ENCODE results near the gene ZNF770. TPM values are rescaled to one million over a fixed set of nuclear protein-coding genes. Genes with fewer than 3 reads are reported as not detected.

ZNF770 gene
- total RNA-seq, 1 experiment from 2014 or later = 73.6 TPM

- Mint-ChIP-seq H3K9me3 (ENCODE audit: unreplicated experiment) (no peaks in the 10 kb centered on the region), H3K4me3 (ENCODE audit: unreplicated experiment) (peak overlapping the region; percentile 91), H3K27me3 (ENCODE audit: insufficient read depth, unreplicated experiment) (no peaks in the 10 kb centered on the region), H3K36me3 (ENCODE audit: insufficient read depth, unreplicated experiment) (peaks cover 34% of the 10 kb centered on the region), H3K27ac (ENCODE audit: low read depth, unreplicated experiment) (peak overlapping the region; percentile 98), H3K4me1 (ENCODE audit: insufficient read depth, unreplicated experiment) (peaks cover 12% of the 10 kb centered on the region)
- CTCF ChIA-PET = interaction anchor here (0.6 to 1.0 kb wide), 5 partner anchors 14 to 770 kb away, joined by 3 to 6 read pairs (median 4); partner anchors contain the start of gene AQR
- DNase-seq (ENCODE audit: unreplicated experiment) = no peak
- no TSS peak for BruUV-seq (replicated peaks)
- intact Hi-C loops (cut with micrococcal nuclease) = loop anchor here (10.0 kb wide), 1 partner anchor 457 kb away; no protein-coding TSS in a partner anchor
- POLR2A ChIA-PET = interaction anchor here (0.6 to 8.2 kb wide), 21 partner anchors 13 to 887 kb away, joined by 3 to 181 read pairs (median 5); partner anchors contain the start of genes AQR and SLC12A6
- no peak for TF ChIP-seq CTCF (IDR thresholded peaks at IDR 0.05; ENCODE audit: unreplicated experiment)
Measured at GRCh38 chr15:34987609-34988026, 469 bp downstream of the ZNF770 start.

- H3K4me1 Mint-ChIP-seq (ENCODE audit: insufficient read depth, unreplicated experiment) = peaks cover 6% of the 10 kb centered on the region
- intact Hi-C loops (cut with micrococcal nuclease) = loop anchor here (10.0 kb wide), 1 partner anchor 458 kb away; no protein-coding TSS in a partner anchor
- peak overlapping the region; percentile 98 for H3K27ac Mint-ChIP-seq (ENCODE audit: low read depth, unreplicated experiment)
- H3K9me3 Mint-ChIP-seq (ENCODE audit: unreplicated experiment) = no peaks in the 10 kb centered on the region
- CTCF ChIA-PET = interaction anchor here (0.9 to 1.2 kb wide), 3 partner anchors 18 to 317 kb away, joined by 3 to 6 read pairs (median 4); partner anchors contain the start of gene AQR
- BruUV-seq (replicated peaks) = no TSS peak
- peaks cover 41% of the 10 kb centered on the region for H3K36me3 Mint-ChIP-seq (ENCODE audit: insufficient read depth, unreplicated experiment)
- peak; percentile 18 for DNase-seq (ENCODE audit: unreplicated experiment)
- TF ChIP-seq CTCF (IDR thresholded peaks at IDR 0.05; ENCODE audit: unreplicated experiment) = no peak
- POLR2A ChIA-PET = interaction anchor here (0.6 to 8.2 kb wide), 14 partner anchors 12 to 887 kb away, joined by 3 to 181 read pairs (median 6); partner anchors contain the start of genes AQR and SLC12A6
- peak overlapping the region; percentile 91 for H3K4me3 Mint-ChIP-seq (ENCODE audit: unreplicated experiment)
- no peaks in the 10 kb centered on the region for H3K27me3 Mint-ChIP-seq (ENCODE audit: insufficient read depth, unreplicated experiment)
Measured at GRCh38 chr15:34986771-34987480, 1.2 kb downstream of the ZNF770 start.

DNA sequence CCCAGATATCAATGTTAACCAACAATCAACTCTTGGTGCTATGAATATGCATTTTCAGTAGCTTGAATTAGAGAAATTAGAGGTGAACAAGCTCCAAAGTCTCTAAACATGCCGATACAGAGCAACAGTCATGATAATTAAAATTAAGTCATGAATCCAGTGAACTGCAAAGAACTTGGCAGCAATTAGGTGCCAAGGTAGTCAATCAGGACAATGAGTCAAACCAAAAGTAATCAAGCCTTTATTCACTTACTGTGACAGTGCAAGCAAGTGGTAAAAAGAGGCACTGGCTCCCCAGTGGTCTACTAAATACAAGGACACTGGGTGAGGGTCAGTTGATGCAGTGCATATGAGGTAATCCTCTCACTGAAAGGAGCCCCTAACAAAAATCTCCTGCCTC, 1.8 kb downstream of the ZNF770 start:
- CTCF ChIA-PET = interaction anchor here (0.6 to 1.2 kb wide), 3 partner anchors 17 to 191 kb away, joined by 4 to 6 read pairs (median 5); partner anchors contain the start of gene AQR
- H3K27ac Mint-ChIP-seq (ENCODE audit: low read depth, unreplicated experiment) = peak overlapping the region; percentile 98
- BruUV-seq (replicated peaks) = no TSS peak
- no peaks in the 10 kb centered on the region for H3K9me3 Mint-ChIP-seq (ENCODE audit: unreplicated experiment)
- POLR2A ChIA-PET = interaction anchor here (0.6 to 8.2 kb wide), 8 partner anchors 11 to 888 kb away, joined by 3 to 181 read pairs (median 27); partner anchors contain the start of gene AQR
- peak overlapping the region; percentile 91 for H3K4me3 Mint-ChIP-seq (ENCODE audit: unreplicated experiment)
- peak; percentile 15 for DNase-seq (ENCODE audit: unreplicated experiment)
- H3K27me3 Mint-ChIP-seq (ENCODE audit: insufficient read depth, unreplicated experiment) = no peaks in the 10 kb centered on the region
- intact Hi-C loops (cut with micrococcal nuclease) = loop anchor here (10.0 kb wide), 1 partner anchor 458 kb away; no protein-coding TSS in a partner anchor
- TF ChIP-seq CTCF (IDR thresholded peaks at IDR 0.05; ENCODE audit: unreplicated experiment) = no peak
- H3K4me1 Mint-ChIP-seq (ENCODE audit: insufficient read depth, unreplicated experiment) = peaks cover 3% of the 10 kb centered on the region
- peaks cover 47% of the 10 kb centered on the region for H3K36me3 Mint-ChIP-seq (ENCODE audit: insufficient read depth, unreplicated experiment)
